ENCODE data around the gene SETMAR.

DNA sequence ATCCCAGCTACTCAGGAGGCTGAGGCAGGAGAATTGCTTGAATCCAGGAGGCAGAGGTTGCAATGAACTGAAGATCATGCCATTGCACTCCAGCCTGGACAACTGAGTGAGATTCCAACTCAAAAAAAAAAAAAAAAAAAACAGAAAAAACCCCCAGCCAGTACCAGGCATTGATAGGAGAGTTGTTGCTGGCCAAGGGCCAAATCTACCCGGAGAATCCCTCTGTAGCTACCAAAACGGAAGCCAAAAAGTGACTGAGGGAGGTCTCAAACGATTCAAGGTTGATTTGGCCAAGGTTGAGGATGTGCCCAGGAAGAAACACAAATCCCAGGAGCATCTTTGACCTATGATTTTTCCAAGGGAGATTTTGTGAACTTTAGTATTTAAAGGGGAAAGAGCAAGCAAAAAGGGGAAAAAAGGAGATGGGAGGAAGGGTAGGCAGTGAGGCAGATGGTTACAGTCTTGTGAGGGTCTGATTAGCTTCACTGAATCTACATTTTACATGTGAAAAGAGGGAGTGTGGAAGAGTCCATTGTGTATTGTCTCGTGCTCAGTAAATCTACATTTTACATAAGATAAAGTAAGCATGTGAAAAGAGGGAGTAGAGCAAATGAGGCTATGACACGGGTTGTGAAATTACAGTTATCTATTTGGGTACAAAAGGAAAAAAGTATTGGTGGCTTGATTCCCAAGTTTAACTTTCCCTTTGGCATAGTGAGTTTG lies 32.8 kb downstream of the SETMAR start:
- TF ChIP-seq POLR2AphosphoS5 (IDR thresholded peaks at IDR 0.05; ENCODE audit: low read depth, low read length) (no peak), POLR2A (IDR thresholded peaks at IDR 0.05; ENCODE audit: low read depth, low read length) (no peak), TAF1 (IDR thresholded peaks at IDR 0.05; ENCODE audit: low read depth, low read length) (no peak), POU2F2 (IDR thresholded peaks at IDR 0.05; ENCODE audit: low read depth, low read length) (no peak)
